ENCODE data around the gene GOLGB1. TPM values are rescaled to one million over a fixed set of nuclear protein-coding genes. Genes with fewer than 3 reads are reported as not detected.
"Not testable (repeated sequence)": the region's sequence is repeated elsewhere in the genome, so short reads cannot be mapped to it uniquely, and the experiment has no call there.

The GOLGB1 gene
- total RNA-seq, 1 donor from 2014 or later = 20.7 TPM

DNA sequence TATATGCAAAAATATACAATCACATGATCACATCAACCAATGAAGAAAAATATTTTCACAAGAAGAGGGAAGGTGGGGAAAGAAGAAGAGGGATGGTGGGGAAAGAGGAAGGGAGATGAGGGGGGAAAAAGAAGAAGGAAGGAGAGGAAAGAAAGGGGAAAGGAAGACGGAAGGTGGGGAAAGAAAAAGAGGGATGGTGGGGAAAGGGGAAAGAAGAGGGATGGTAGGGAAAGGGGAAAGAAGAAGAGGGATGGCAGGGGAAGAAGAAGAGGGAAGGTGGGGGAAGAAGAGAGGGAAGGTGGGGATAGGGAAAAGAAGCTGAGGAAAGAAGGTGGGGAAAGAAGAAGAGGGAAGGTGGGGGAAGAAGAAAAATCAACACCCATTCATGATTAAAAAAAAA lies 3.2 kb upstream of the GOLGB1 start:
- TF ChIP-seq, protein P1, sequence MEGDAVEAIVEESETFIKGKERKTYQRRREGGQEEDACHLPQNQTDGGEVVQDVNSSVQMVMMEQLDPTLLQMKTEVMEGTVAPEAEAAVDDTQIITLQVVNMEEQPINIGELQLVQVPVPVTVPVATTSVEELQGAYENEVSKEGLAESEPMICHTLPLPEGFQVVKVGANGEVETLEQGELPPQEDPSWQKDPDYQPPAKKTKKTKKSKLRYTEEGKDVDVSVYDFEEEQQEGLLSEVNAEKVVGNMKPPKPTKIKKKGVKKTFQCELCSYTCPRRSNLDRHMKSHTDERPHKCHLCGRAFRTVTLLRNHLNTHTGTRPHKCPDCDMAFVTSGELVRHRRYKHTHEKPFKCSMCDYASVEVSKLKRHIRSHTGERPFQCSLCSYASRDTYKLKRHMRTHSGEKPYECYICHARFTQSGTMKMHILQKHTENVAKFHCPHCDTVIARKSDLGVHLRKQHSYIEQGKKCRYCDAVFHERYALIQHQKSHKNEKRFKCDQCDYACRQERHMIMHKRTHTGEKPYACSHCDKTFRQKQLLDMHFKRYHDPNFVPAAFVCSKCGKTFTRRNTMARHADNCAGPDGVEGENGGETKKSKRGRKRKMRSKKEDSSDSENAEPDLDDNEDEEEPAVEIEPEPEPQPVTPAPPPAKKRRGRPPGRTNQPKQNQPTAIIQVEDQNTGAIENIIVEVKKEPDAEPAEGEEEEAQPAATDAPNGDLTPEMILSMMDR (conservative IDR thresholded peaks at IDR 0.05; ENCODE audit: low read depth, low read length) = no peak
- no peak for DNase-seq (ENCODE audit: low read depth)
- no peak overlapping the region for H3K4me3 ChIP-seq (ENCODE audit: low read depth, low read length)

- TF ChIP-seq, protein P1 (conservative IDR thresholded peaks at IDR 0.05; ENCODE audit: low read depth, low read length) = no peak
- H3K4me3 ChIP-seq (ENCODE audit: low read depth, low read length) = no peak overlapping the region
- no peak for DNase-seq (ENCODE audit: low read depth)
Observed at GRCh38 chr3:121752261-121752660, 2.7 kb upstream of the GOLGB1 start.

GRCh38 chr3:121750087-121750415 lies 510 bp upstream of the GOLGB1 start:
- no peak for DNase-seq (ENCODE audit: low read depth)
- TF ChIP-seq, protein P1 (conservative IDR thresholded peaks at IDR 0.05; ENCODE audit: low read depth, low read length) = no peak
- peak overlapping the region; percentile 88 for H3K4me3 ChIP-seq (ENCODE audit: low read depth, low read length)

DNA sequence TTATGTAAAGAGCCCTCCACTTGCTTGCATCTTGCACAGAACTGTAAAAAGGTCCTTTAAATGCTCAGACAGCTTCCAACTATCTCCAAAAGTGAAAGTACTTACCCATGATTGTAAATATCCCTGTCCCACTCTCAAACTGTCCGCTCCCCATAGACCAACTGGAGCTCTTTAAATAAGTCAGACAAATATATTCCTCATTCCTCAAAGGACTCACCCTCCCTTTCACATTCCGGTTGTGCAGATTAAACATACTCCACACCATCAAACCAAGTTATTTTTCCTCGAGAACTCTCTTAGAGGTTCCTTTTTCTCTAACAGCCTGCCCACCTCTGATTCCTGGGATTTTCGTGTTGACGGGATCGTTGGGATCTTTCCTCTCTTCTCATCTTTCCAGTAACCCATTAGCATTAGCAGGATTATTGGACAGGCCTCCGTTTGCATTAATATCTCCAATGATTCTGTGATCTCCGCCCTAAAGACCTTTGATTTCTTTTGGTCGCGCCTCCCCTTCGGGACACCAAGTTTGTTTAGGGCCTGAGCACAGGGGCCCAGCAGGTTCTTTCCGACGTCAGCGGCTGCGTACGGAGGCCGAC lies 763 bp downstream of the GOLGB1 start:
- TF ChIP-seq, protein P1 (conservative IDR thresholded peaks at IDR 0.05; ENCODE audit: low read depth, low read length) = no peak
- peak overlapping the region; percentile 88 for H3K4me3 ChIP-seq (ENCODE audit: low read depth, low read length)
- DNase-seq (ENCODE audit: low read depth) = no peak

GRCh38 chr3:121747976-121748375 lies 1.6 kb downstream of the GOLGB1 start:
- TF ChIP-seq, protein P1 (conservative IDR thresholded peaks at IDR 0.05; ENCODE audit: low read depth, low read length) = no peak
- H3K4me3 ChIP-seq (ENCODE audit: low read depth, low read length) = peak overlapping the region; percentile 88
- no peak for DNase-seq (ENCODE audit: low read depth)

- H3K4me3 ChIP-seq (ENCODE audit: low read depth, low read length); DNase-seq (ENCODE audit: low read depth): not testable (repeated sequence)
Observed at GRCh38 chr3:121743106-121743505, 6.4 kb downstream of the GOLGB1 start.

DNA sequence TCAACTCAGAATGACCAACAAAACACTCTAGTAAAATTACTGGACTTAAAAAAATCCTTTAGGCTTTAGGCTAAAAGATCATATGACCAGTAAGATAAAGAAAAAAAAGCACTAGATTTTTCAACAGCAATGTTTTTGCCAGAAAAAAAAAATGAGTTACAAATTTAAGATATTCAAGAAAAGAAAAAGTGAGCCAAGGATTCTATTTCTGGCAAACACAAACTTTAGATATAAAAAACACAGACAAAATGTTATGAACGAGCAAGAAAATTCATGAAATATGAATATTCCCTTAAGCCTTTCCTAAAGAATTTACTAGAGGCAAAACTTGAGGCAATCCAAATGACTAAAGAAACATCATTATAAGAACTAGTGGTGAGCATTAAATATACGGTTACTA lies 8.6 kb downstream of the GOLGB1 start:
- TF ChIP-seq, protein P1 (conservative IDR thresholded peaks at IDR 0.05; ENCODE audit: low read depth, low read length) = no peak
- no peak overlapping the region for H3K4me3 ChIP-seq (ENCODE audit: low read depth, low read length)
- no peak for DNase-seq (ENCODE audit: low read depth)

All from epithelial cell of proximal tubule (primary cell).